GM21515 (cell line): Measurements from ENCODE around the gene GPR18.
A peak's percentile ranks its signal among the peaks of the same experiment; 100 is the strongest.

ENCODE experiments used
- ATAC-seq: cut with Tn5 transposase; IDR thresholded peaks from one replicate; pipeline ENCODE4 v1.9.1; 2021; ENCODE audit not compliant: unreplicated experiment

GPR18 gene

GRCh38 chr13:99258210-99258860 lies at the start of gene GPR18:
Gene GPR18 (minus strand): TSS chr13:99258379. CDS start chr13:99255872, 2,507 bp downstream.
- peak; percentile 82 for ATAC-seq

GRCh38 chr13:99307648-99308339 lies 49.6 kb upstream of the GPR18 start:
- ATAC-seq = peak; percentile 44

GRCh38 chr13:99307247-99307646 lies 49.1 kb upstream of the GPR18 start, which contains the start of gene GPR183:
Gene GPR183 (minus strand): TSS chr13:99307399. CDS start chr13:99296145, 11,254 bp downstream.
- ATAC-seq = peak; percentile 64

GRCh38 chr13:99305566-99305965 lies 47.4 kb upstream of the GPR18 start:
- no peak for ATAC-seq

GRCh38 chr13:99305158-99305557 lies 47.0 kb upstream of the GPR18 start:
- ATAC-seq = no peak

GRCh38 chr13:99304541-99304940 lies 46.4 kb upstream of the GPR18 start:
- no peak for ATAC-seq

GRCh38 chr13:99303863-99304521 lies 45.8 kb upstream of the GPR18 start:
- no peak for ATAC-seq

GRCh38 chr13:99302637-99303505 lies 44.7 kb upstream of the GPR18 start:
- ATAC-seq = no peak

GRCh38 chr13:99301913-99302636 lies 43.9 kb upstream of the GPR18 start:
- ATAC-seq = no peak

GRCh38 chr13:99301056-99301838 lies 43.1 kb upstream of the GPR18 start:
- no peak for ATAC-seq

- no peak for ATAC-seq
Measured at GRCh38 chr13:99299920-99300341, 41.8 kb upstream of the GPR18 start.

- ATAC-seq = no peak
Measured at GRCh38 chr13:99299256-99299919, 41.2 kb upstream of the GPR18 start.

GRCh38 chr13:99298056-99298455 lies 39.9 kb upstream of the GPR18 start:
- no peak for ATAC-seq

- no peak for ATAC-seq
Measured at GRCh38 chr13:99297331-99297730, 39.2 kb upstream of the GPR18 start.

GRCh38 chr13:99296398-99296797 lies 38.2 kb upstream of the GPR18 start:
- peak; percentile 57 for ATAC-seq

GRCh38 chr13:99295488-99296252 lies 37.5 kb upstream of the GPR18 start:
- no peak for ATAC-seq

- no peak for ATAC-seq
Measured at GRCh38 chr13:99294958-99295357, 36.8 kb upstream of the GPR18 start.

- no peak for ATAC-seq
Measured at GRCh38 chr13:99294198-99294597, 36.0 kb upstream of the GPR18 start.
